AG09319 (cell line): Measurements from ENCODE around the gene NET1.

ENCODE experiments used
- DNase-seq: peaks from one replicate; pipeline ENCODE4 v3.0.0-alpha.2; 2010; ENCODE audit warnings: low read depth; ENCODE audit errors: extremely low read depth
- TF ChIP-seq, protein P1 (sequence below): IDR thresholded peaks from 2 replicates; pipeline ENCODE4 v1.5.1; 2011; ENCODE audit warnings: low read depth, mild to moderate bottlenecking, inconsistent platforms, low read length, moderate library complexity

The NET1 gene

DNA sequence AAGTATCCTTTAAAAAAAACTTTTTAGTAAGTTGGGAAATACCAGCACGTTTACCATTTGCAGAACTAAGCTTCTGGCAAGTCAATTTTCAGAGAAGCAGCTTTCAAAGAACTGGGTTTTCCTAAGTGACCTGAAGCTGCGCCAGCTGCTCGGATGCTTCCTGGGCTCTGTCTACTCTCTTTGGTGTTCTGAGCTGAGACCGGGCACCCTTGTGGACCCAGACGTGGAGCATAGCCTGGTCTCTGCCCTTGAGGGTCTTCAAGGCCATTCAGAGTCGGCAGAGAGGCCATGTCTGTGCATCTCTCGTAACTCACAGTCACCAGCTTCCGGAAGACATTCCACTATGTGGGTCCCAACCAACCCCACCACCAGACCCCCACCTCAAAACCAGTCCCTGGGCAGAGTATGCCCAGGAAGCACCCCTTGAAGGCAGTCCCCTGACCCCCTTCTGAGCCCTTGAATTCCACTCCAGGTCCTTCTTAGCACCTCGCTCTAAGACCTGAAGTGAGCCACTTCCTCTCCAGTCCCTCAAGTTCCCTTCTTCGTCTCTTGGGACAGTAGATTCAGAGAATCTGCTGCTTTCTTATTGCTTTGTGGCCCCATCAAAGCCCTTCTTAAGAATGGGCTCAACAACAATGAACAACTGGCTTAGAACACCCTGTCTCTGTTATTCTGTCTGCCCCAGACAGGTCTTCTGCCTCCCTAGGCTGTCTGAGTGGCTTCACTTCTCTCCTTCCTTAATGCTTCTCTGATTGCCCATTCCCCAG is 78.5 kb downstream of the NET1 start:
- TF ChIP-seq, protein P1, sequence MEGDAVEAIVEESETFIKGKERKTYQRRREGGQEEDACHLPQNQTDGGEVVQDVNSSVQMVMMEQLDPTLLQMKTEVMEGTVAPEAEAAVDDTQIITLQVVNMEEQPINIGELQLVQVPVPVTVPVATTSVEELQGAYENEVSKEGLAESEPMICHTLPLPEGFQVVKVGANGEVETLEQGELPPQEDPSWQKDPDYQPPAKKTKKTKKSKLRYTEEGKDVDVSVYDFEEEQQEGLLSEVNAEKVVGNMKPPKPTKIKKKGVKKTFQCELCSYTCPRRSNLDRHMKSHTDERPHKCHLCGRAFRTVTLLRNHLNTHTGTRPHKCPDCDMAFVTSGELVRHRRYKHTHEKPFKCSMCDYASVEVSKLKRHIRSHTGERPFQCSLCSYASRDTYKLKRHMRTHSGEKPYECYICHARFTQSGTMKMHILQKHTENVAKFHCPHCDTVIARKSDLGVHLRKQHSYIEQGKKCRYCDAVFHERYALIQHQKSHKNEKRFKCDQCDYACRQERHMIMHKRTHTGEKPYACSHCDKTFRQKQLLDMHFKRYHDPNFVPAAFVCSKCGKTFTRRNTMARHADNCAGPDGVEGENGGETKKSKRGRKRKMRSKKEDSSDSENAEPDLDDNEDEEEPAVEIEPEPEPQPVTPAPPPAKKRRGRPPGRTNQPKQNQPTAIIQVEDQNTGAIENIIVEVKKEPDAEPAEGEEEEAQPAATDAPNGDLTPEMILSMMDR: no peak
- no peak for DNase-seq

DNA sequence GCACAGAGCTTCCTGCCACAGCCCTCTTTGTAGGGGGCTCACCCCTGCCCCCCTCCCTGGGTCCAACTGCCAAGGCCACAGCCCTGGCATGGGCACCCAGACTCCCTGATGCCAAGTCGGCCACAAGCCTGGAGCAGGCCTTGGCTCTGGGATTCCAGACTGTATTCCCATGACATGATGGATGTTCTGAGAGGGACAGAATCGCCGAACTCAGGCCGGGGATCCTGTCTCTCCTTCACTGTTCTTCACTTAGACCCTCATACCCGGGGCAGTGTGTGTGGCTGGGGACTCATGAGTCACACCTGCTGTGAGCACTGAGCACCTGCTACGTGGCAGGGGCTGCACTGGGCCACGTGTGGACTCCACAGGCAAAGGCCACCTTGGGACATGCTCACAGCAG is 79.1 kb downstream of the NET1 start:
- TF ChIP-seq, protein P1: no peak
- DNase-seq: no peak

DNA sequence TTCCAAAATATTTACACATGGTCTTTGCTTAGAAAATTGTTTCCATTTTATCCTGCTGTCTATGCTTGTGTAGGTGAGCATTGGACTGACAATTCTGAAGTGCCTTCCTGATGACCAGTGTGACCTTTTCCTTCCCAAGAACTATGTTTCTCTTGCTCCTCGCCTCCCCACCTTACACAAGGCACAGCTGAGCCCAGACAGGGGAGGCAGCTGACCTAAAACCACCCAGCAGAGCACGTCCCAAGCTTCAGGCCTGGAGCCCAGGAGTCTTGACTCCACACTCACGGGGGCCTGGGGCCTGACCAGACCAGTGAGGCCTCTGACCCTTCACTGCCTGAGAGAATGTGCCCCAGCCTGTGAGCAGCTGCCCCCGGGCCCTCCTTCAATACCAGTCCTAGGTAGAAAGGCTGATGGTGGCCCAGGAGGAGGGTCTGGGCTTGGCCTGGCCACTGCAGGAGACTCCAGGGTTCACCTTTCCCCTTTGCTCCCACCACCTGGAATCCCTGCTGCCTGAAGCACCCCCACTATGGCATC is 80.0 kb downstream of the NET1 start:
- TF ChIP-seq, protein P1: no peak

DNA sequence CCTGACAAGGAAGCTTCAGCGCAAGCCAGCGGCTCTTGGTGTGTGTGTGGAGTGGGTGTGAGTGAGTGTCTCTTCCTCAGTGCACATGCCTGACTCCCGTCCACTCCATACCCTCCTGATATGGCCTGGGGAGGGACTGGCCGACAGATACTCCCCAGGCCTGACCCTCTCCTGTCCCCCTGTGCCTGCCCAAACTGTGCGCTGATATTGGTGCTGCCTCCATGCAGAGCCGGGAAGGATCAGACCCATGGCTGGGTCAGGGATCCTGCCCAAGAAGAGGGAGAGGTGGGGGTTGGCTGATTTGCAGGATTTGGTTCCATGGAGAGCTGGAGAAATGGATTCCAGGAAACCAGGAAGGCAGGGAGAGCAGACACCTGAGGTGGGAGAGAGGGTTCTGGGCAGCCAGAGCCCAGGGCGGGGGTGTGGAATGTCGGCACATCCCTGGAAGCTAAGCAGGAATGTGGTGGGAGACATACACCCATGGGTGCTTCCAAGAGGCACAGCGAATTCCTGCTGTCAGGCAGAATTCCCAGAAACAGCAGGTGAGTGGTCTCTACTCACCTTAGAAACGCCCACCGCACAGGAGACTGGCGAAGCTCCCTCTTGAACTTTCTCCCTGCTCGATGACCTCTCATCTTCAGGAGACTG is 80.7 kb downstream of the NET1 start:
- TF ChIP-seq, protein P1: no peak
- DNase-seq: no peak

More for the DNA sequence above, 80.0 kb downstream of the NET1 start:
- DNase-seq: no peak

DNA sequence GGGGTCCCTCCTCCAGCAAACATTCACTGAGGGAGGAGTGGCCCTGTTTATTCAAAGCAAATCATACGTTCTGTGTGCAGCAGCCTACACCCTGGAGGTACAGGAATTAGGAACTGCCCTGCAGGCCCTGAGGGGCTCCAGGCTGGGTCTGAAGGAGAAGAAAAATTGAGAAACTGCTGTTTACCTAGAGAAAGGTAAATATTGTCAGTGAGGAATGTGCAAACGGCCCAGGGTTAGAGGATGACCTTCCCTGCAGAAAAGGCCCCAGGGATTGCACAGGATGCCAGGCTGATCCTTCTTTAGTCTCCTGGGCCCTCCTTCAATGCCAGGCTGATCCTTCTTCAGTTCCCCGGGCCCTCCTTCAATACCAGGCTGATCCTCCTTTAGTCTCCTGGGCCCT is 81.3 kb downstream of the NET1 start:
- DNase-seq: no peak
- TF ChIP-seq, protein P1: no peak

DNA sequence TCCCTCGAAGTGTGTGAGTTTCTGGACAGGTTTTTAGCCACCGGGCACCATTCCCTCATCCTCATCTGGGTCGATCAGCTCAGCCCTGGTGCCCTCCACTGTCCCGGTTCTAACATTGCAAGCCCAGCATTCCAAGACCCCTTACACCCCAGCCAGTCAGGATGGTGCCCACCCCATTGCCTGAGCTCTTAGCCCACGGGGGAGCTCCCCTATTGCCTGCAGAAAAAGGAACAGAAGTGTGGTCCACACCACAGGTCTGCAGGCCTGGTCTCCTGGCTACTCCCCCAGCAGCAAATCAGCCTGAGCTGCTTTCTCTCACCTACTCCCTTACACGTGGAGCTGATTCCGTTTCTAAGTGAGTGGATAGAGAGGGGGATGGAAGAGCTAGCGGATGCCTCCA is 82.3 kb downstream of the NET1 start:
- TF ChIP-seq, protein P1: no peak

More for the DNA sequence above, 82.3 kb downstream of the NET1 start:
- DNase-seq: no peak
